HepG2 (cell line): Measurements from ENCODE around the gene LRP5. TPM values are rescaled to one million over a fixed set of nuclear protein-coding genes. Genes with fewer than 3 reads are reported as not detected.

Experiments
- CREB1 ChIP-seq, 2 experiments: fragments of 450-650 bp in 1 of 2; IDR thresholded peaks; 2 replicates each; pipeline ENCODE4 v1.6.1; 2016 to 2017; ENCODE audit warnings: control low read depth in 1 of 2, mild to moderate bottlenecking in 1 of 2, missing compliant biosample characterization in 1 of 2, missing genetic modification characterization in 1 of 2
- PLRG1 ChIP-seq: fragments of 450-650 bp; conservative IDR thresholded peaks from 2 replicates; pipeline ENCODE4 v1.6.1; 2016
- PRMT3 ChIP-seq: sonication (generic); formaldehyde crosslinking; IDR thresholded peaks from 2 replicates; pipeline ENCODE4 v1.8.1; 2022; ENCODE audit warnings: low read depth, mild to moderate bottlenecking, moderate library complexity, missing genetic modification reagents, borderline replicate concordance
- RARA ChIP-seq: IDR thresholded peaks from 2 replicates; pipeline ENCODE4 v1.6.1; 2016; ENCODE audit warnings: missing genetic modification reagents, missing compliant biosample characterization
- RBFOX2 ChIP-seq: fragments of 200-400 bp; formaldehyde crosslinking; IDR thresholded peaks from 2 replicates; pipeline ENCODE4 v1.6.1; 2017; ENCODE audit warnings: low read depth, mild to moderate bottlenecking, low read length
- SIX4 ChIP-seq: sonication (generic); formaldehyde crosslinking; IDR thresholded peaks from 2 replicates; pipeline ENCODE4 v1.4.0; 2020; ENCODE audit warnings: missing genetic modification reagents
- ZNF10 ChIP-seq: sonication (generic); formaldehyde crosslinking; IDR thresholded peaks from 2 replicates; pipeline ENCODE4 v1.4.0; 2020; ENCODE audit warnings: mild to moderate bottlenecking, low read depth, missing genetic modification reagents, borderline replicate concordance
- ZNF644 ChIP-seq: IDR thresholded peaks from 2 replicates; pipeline ENCODE4 v1.6.1; 2016; ENCODE audit warnings: low read depth
- ZNF761 ChIP-seq: sonication (generic); formaldehyde crosslinking; conservative IDR thresholded peaks from 2 replicates; pipeline ENCODE4 v1.4.0; 2020; ENCODE audit warnings: mild to moderate bottlenecking, missing genetic modification reagents
- ZSCAN25 ChIP-seq: sonication (generic); formaldehyde crosslinking; IDR thresholded peaks from 2 replicates; pipeline ENCODE4 v1.8.0; 2022; ENCODE audit warnings: mild to moderate bottlenecking, missing genetic modification reagents
- polyA plus RNA-seq, 8 experiments: library from polyadenylated mRNA; depleted of rRNA in 3 of 8; stranded (reverse) in 7 of 8; unstranded in 1 of 8; fragments of >200 nt; fragmentation: Illumina TruSeq in 4 of 8; extraction: Trizol in 4 of 8; gene quantifications; 2 replicates each; pipeline versions ENCODE4 v1.2.1 to v1.2.3, GENCODE V29; 2011 to 2016; ENCODE audit warnings: low read depth in 4 of 8, missing spikeins in 1 of 8, mixed read lengths in 1 of 8; ENCODE audit not compliant: insufficient read depth in 1 of 8
- total RNA-seq, 5 experiments: library from RNA; depleted of rRNA; stranded (reverse); fragments of >200 nt; fragmentation: Illumina TruSeq; extraction: Trizol; gene quantifications; 2 replicates each; pipeline ENCODE4 v1.2.3, GENCODE V29; 2016; ENCODE audit warnings: low read depth in 1 of 5
- TF ChIP-seq, protein P1 (sequence below): sonication (generic); formaldehyde crosslinking; IDR thresholded peaks from 2 replicates; pipeline ENCODE4 v1.4.0; 2020; ENCODE audit warnings: missing genetic modification reagents, borderline replicate concordance
- TF ChIP-seq, protein P2 (sequence below): sonication (generic); formaldehyde crosslinking; IDR thresholded peaks from 2 replicates; pipeline ENCODE4 v1.5.1; 2020; ENCODE audit warnings: missing genetic modification reagents, mild to moderate bottlenecking, borderline replicate concordance
- TF ChIP-seq, protein P3 (sequence below): IDR thresholded peaks from 2 replicates; pipeline ENCODE4 v1.6.1; 2016; ENCODE audit warnings: control low read depth
- TF ChIP-seq, protein P4 (sequence below): sonication (generic); formaldehyde crosslinking; IDR thresholded peaks from 2 replicates; pipeline ENCODE4 v1.9.0; 2021; ENCODE audit warnings: missing genetic modification reagents, mild to moderate bottlenecking, borderline replicate concordance
- TF ChIP-seq, protein P5 (sequence below): sonication (generic); formaldehyde crosslinking; IDR thresholded peaks from 2 replicates; pipeline ENCODE4 v1.5.0; 2020; ENCODE audit warnings: missing genetic modification reagents
- TF ChIP-seq, protein P6 (sequence below): sonication (generic); formaldehyde crosslinking; IDR thresholded peaks from 2 replicates; pipeline ENCODE4 v1.4.0; 2020; ENCODE audit warnings: missing genetic modification reagents, borderline replicate concordance

The LRP5 gene
- total and polyA plus RNA-seq, 2 of the 13 experiments (the other 11 are each of a cell fraction or from before 2014, with no cell fraction given) = 40.4 to 64.0 TPM

DNA sequence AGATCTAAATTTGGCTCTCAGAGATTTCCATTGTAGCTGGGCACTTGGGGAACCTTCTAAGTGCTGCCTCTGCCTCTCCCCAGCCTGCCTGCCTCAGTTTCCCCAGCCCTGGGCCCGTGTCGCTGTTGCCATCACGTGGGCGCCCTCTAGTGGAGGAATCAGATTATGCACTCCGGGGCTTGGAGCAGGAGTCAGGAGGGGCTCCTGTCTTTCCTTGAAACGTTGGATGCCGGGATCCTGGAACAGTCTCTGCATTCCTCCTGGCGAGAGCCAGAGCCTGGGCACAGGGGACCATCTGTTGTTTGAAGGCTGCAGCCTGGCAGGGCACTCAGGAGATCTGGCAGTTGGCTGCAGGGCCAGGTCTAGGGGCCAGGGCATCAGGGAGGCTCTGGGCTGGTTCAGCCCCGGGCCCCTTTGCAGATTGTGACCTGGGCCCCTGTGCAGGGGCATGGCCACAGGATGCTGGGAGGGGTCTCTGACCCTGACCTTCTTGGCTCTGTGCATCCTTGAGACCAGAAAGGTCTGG, 71.6 kb downstream of the LRP5 start (continued):
- TF ChIP-seq, protein P1, sequence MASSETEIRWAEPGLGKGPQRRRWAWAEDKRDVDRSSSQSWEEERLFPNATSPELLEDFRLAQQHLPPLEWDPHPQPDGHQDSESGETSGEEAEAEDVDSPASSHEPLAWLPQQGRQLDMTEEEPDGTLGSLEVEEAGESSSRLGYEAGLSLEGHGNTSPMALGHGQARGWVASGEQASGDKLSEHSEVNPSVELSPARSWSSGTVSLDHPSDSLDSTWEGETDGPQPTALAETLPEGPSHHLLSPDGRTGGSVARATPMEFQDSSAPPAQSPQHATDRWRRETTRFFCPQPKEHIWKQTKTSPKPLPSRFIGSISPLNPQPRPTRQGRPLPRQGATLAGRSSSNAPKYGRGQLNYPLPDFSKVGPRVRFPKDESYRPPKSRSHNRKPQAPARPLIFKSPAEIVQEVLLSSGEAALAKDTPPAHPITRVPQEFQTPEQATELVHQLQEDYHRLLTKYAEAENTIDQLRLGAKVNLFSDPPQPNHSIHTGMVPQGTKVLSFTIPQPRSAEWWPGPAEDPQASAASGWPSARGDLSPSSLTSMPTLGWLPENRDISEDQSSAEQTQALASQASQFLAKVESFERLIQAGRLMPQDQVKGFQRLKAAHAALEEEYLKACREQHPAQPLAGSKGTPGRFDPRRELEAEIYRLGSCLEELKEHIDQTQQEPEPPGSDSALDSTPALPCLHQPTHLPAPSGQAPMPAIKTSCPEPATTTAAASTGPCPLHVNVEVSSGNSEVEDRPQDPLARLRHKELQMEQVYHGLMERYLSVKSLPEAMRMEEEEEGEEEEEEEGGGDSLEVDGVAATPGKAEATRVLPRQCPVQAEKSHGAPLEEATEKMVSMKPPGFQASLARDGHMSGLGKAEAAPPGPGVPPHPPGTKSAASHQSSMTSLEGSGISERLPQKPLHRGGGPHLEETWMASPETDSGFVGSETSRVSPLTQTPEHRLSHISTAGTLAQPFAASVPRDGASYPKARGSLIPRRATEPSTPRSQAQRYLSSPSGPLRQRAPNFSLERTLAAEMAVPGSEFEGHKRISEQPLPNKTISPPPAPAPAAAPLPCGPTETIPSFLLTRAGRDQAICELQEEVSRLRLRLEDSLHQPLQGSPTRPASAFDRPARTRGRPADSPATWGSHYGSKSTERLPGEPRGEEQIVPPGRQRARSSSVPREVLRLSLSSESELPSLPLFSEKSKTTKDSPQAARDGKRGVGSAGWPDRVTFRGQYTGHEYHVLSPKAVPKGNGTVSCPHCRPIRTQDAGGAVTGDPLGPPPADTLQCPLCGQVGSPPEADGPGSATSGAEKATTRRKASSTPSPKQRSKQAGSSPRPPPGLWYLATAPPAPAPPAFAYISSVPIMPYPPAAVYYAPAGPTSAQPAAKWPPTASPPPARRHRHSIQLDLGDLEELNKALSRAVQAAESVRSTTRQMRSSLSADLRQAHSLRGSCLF = no peak
- TF ChIP-seq RARA (CRISPR knock-in tag) = no peak
- TF ChIP-seq, protein P2, sequence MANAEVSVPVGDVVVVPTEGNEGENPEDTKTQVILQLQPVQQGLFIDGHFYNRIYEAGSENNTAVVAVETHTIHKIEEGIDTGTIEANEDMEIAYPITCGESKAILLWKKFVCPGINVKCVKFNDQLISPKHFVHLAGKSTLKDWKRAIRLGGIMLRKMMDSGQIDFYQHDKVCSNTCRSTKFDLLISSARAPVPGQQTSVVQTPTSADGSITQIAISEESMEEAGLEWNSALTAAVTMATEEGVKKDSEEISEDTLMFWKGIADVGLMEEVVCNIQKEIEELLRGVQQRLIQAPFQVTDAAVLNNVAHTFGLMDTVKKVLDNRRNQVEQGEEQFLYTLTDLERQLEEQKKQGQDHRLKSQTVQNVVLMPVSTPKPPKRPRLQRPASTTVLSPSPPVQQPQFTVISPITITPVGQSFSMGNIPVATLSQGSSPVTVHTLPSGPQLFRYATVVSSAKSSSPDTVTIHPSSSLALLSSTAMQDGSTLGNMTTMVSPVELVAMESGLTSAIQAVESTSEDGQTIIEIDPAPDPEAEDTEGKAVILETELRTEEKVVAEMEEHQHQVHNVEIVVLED = no peak
- TF ChIP-seq, protein P3, sequence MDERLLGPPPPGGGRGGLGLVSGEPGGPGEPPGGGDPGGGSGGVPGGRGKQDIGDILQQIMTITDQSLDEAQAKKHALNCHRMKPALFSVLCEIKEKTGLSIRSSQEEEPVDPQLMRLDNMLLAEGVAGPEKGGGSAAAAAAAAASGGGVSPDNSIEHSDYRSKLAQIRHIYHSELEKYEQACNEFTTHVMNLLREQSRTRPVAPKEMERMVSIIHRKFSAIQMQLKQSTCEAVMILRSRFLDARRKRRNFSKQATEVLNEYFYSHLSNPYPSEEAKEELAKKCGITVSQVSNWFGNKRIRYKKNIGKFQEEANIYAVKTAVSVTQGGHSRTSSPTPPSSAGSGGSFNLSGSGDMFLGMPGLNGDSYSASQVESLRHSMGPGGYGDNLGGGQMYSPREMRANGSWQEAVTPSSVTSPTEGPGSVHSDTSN (CRISPR knock-in tag) = no peak
- TF ChIP-seq ZNF644 = no peak
- TF ChIP-seq, protein P4, sequence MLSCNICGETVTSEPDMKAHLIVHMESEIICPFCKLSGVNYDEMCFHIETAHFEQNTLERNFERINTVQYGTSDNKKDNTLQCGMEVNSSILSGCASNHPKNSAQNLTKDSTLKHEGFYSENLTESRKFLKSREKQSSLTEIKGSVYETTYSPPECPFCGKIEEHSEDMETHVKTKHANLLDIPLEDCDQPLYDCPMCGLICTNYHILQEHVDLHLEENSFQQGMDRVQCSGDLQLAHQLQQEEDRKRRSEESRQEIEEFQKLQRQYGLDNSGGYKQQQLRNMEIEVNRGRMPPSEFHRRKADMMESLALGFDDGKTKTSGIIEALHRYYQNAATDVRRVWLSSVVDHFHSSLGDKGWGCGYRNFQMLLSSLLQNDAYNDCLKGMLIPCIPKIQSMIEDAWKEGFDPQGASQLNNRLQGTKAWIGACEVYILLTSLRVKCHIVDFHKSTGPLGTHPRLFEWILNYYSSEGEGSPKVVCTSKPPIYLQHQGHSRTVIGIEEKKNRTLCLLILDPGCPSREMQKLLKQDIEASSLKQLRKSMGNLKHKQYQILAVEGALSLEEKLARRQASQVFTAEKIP (CRISPR knock-in tag) = no peak
- no peak for TF ChIP-seq ZSCAN25
- TF ChIP-seq ZNF10 = no peak
- TF ChIP-seq RBFOX2 = no peak
- no peak for TF ChIP-seq PRMT3 (CRISPR knock-in tag)
- TF ChIP-seq ZNF761 (CRISPR knock-in tag) = no peak
- no peak for TF ChIP-seq CREB1 (IDR thresholded peaks at IDR 0.05)
- TF ChIP-seq CREB1 (CRISPR knock-in tag; IDR thresholded peaks at IDR 0.05) = no peak
- TF ChIP-seq PLRG1 = no peak
- TF ChIP-seq, protein P5, sequence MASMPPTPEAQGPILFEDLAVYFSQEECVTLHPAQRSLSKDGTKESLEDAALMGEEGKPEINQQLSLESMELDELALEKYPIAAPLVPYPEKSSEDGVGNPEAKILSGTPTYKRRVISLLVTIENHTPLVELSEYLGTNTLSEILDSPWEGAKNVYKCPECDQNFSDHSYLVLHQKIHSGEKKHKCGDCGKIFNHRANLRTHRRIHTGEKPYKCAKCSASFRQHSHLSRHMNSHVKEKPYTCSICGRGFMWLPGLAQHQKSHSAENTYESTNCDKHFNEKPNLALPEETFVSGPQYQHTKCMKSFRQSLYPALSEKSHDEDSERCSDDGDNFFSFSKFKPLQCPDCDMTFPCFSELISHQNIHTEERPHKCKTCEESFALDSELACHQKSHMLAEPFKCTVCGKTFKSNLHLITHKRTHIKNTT = no peak
- TF ChIP-seq, protein P6, sequence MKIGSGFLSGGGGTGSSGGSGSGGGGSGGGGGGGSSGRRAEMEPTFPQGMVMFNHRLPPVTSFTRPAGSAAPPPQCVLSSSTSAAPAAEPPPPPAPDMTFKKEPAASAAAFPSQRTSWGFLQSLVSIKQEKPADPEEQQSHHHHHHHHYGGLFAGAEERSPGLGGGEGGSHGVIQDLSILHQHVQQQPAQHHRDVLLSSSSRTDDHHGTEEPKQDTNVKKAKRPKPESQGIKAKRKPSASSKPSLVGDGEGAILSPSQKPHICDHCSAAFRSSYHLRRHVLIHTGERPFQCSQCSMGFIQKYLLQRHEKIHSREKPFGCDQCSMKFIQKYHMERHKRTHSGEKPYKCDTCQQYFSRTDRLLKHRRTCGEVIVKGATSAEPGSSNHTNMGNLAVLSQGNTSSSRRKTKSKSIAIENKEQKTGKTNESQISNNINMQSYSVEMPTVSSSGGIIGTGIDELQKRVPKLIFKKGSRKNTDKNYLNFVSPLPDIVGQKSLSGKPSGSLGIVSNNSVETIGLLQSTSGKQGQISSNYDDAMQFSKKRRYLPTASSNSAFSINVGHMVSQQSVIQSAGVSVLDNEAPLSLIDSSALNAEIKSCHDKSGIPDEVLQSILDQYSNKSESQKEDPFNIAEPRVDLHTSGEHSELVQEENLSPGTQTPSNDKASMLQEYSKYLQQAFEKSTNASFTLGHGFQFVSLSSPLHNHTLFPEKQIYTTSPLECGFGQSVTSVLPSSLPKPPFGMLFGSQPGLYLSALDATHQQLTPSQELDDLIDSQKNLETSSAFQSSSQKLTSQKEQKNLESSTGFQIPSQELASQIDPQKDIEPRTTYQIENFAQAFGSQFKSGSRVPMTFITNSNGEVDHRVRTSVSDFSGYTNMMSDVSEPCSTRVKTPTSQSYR (CRISPR knock-in tag) = 0 out of 2 replicates have a peak, but pooled peaks have one; percentile 13
- no peak for TF ChIP-seq SIX4 (CRISPR knock-in tag)
